Measurements from ENCODE around the gene RARRES2.

RARRES2 gene

DNA sequence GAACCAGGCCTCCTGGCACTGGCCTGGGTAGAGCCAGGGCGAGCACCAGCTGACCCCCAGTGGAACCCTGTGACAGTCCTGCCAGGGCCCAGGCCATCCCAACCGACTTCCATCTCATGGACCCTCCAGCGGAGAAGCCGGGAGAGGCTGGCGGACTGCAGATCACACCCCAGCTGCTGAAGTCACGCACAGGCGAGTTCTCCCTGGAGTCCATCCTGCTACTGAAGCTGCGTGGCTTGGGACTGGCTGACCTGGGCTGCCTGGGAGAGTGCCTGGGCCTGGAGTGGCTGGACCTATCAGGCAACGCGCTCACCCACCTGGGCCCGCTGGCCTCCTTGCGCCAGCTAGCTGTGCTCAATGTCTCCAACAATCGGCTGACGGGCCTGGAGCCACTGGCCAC lies 4.7 kb downstream of the RARRES2 start:
- no peak for DNase-seq (ENCODE audit: low read depth)

GRCh38 chr7:150335774-150336112 lies 5.7 kb downstream of the RARRES2 start:
- no peak for DNase-seq (ENCODE audit: low read depth)

DNA sequence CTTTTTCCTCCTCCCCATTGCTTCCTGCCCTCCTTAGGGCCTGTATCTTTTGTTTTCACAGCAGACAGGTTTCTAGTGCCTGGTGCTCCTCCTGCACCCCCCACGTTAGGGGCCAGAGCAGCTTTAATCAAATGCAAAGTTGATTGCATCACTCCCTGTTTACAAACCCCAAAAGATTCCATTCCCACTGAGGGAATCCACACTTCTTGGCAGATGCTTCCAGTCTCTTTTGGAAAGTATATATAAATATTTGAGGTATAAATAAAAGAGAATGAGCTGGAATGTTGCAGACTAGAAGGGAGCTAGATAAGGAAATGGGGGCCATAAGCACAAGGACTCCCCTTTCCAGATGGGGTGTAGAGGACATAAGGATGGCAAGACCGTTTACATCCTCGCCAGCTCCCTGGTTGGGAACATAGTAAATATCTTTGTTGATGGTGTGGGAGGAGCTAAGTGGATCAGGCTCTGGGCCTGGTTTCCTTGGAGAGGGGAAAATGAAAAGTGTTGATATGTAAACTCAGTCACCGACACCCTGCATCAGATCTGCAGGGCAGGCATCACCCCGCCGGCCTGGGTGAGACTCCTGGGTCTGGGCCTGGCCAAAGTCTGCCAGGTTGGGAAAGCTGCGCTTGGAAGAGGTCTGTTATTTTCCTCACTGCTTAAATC lies 6.2 kb downstream of the RARRES2 start:
- peak; percentile 91 for DNase-seq (ENCODE audit: low read depth)

- DNase-seq (ENCODE audit: low read depth) = no peak
These were observed 7.3 kb downstream of the RARRES2 start for GRCh38 chr7:150334108-150334507.

GRCh38 chr7:150333659-150334058 lies 7.8 kb downstream of the RARRES2 start:
- DNase-seq (ENCODE audit: low read depth) = no peak

DNA sequence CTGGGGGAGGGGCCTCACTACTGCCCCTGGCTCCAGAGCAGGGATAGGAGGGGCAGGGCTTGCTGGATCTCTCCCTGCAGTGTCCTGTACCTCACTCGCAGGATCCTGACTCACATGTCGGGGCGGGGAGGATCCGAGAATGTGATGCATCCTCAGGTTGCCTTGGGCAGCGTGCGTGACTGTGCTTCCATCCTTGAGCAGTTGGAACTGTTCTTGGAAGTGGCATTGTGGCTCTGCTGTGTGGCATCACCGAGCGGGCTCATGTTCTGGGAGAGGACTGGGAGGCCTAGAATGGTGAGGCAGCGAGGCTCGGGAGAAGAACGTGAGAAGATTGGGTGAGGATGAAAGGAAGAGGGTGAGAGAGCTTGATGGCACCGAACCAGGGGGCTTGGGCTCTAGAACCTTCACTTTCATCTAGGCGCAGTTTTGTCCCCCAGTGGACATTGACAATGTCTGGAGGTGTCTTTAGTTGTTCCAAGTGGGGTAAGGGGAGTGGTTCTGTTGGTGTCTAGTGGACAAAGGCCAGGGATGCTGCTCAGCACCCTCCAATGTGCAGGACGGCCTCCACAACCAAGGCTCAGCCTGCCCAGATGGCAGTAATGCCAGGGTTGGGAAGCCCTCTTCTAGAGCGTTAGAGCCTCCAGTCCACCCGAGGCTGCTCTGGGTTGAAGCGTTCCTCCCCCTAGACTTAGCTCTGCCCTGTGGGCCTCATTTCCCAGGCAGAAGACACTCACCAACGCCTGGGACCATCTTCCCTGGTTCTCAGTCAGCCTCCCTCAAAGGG lies 8.4 kb downstream of the RARRES2 start:
- no peak for DNase-seq (ENCODE audit: low read depth)

GRCh38 chr7:150330211-150330885 lies 11.1 kb downstream of the RARRES2 start:
- no peak for DNase-seq (ENCODE audit: low read depth)

DNA sequence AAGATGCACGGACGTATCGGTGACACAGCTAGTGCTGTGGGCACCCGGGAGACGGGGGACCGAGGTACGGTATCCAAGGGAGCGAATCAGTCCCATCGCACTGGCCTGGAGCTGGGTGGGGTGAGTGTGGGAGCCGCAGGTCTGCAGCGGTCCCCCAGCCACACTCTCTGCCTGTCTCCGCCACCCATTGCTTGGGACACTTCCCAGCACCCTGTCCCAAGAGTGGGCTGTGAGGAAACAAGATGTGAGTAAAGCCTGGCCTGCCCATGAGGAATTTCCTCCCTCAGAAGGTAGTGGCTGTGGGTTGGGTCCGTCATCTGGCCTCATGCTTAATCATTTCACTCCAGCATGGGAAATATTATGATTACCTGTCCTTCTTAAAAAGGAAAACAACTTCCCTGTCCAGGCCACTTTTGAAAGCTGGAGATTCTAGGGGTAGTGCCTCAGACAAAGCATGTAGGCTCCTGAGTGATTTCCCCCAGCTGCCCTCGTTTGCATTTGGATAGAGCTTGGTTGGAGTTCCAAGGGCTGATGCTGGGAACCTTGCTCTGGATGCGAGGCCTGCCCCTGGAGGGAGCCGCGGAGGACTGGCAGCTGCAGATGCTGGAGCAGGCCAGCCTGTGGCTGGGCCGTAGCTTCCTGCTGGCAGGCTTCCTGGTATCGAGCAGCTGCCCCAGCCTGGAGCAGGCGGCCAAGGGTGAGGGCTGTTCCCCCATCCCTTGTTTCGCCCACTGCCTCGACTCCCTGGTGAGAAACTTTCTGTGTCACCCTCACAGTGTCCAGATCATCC lies 11.9 kb downstream of the RARRES2 start:
- no peak for DNase-seq (ENCODE audit: low read depth)

GRCh38 chr7:150327308-150327707 lies 14.1 kb downstream of the RARRES2 start:
- DNase-seq (ENCODE audit: low read depth) = no peak

DNA sequence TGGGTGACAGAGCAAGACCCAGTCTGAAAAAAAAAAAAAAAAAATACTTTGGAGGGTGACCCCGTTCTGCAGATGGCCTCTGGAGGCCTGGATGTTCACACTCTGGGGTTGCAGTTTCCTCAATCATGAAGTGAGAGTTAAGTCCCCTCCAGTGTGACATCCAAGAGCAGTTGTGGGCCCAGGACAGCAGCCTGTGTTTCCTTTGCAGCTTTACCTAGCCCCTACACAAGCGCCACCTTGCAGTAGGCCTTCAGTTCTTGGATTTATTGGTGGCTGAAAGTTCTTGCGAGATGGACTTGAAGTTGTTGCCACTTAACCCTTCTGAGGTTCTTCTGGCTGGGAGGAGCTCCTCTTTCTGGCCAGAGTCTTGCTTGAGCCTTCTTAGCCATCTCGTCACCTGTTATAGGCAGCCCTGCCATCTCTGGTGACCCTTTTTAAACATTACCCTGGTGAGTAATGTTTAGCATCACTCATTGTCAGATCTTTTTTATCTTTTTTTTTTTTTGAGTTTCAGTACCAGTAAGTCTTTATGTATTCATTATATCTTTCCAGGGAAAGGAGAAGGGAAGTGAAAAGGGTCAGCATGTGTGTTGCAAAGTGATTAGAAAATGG lies 14.7 kb downstream of the RARRES2 start:
- DNase-seq (ENCODE audit: low read depth) = no peak

GRCh38 chr7:150325901-150326300 lies 15.5 kb downstream of the RARRES2 start:
- no peak for DNase-seq (ENCODE audit: low read depth)

DNA sequence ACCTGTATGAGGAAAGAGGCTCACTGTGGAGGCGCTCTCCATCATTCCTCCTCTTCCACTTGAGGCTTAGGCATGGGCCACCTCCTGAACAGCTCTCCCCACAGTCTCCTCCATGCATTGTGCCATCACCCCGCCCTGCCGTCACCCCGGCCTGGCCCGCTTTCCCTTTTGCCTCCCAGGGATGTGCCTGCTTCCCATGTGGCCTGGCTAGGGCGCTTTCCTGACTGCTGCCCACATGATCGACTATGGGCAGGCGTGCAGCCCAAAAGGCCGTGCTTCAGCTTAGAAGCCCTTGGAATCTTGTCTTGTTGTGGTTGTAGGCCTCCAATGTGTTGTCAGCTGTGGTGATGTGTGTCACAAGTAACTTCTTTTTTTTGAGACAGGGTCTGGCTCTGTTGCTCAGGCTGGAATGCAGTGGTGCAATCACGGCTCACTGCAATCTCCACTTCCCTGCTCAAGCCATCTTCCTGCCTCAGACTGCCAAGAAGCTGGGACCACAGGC lies 16.3 kb downstream of the RARRES2 start:
- DNase-seq (ENCODE audit: low read depth) = peak; percentile 82

- peak; percentile 63 for DNase-seq (ENCODE audit: low read depth)
These were observed 17.0 kb downstream of the RARRES2 start for GRCh38 chr7:150324373-150324961.

DNA sequence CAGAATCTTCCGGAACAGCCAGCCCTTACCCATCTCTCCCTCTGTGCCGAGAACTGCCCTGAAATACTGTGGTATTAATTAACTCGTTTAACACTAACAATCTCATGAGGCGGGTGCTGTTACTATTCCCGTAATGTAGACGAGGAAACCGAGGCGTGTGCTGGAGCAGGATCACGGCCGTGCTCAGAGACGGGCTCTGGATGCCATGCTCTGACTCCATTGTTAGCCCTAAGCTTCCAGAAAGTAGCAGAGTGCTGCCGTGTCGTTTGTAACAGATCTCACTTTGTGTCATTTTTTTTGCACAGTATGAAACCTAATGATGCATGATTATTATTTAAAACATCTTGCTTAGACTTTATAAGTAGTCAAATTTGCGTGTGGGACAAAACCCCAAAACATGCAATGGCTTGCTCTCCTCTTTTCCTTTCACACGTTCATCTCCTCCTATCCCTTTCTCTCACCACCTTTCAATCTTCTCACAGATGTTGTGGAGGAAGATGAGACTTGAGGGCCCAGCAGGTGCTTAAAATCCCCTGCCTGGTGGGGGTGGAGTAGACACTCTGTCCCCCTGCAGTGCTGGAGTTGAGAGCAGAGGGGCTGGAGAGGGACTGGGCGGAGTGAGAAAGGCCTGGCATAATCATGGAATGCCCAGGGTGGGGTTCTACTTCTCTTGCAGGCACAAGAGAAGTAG lies 17.6 kb downstream of the RARRES2 start:
- DNase-seq (ENCODE audit: low read depth) = peak; percentile 20

GRCh38 chr7:150322833-150323681 lies 18.4 kb downstream of the RARRES2 start, which contains the start of the genes ACTR3C and LRRC61:
Gene ACTR3C, minus strand, starts transcription at chr7:150323545. Its CDS starts 28,249 bp downstream, at chr7:150295296.
Gene LRRC61, plus strand, starts transcription at chr7:150323355. Its CDS starts 13,507 bp downstream, at chr7:150336862.
- peak; percentile 33 for DNase-seq (ENCODE audit: low read depth)

GRCh38 chr7:150322114-150322832 lies 19.2 kb downstream of the RARRES2 start:
- DNase-seq (ENCODE audit: low read depth) = no peak

DNA sequence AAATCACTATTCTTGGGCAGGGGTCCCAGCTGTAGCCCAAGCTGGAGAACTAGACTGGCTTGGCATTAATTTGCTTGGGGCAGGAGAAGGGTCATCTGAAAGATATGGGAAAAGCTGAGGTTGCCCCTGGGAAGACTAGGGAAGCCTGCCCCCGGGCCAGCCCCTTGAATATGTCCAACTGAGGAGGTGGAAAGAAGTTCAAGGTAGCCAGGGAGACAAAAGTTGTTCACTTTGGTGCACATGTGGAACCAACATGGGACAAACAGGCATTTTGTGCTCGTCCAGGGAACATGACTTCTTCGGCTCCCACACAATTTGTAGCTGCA lies 19.7 kb downstream of the RARRES2 start:
- no peak for DNase-seq (ENCODE audit: low read depth)

- DNase-seq (ENCODE audit: low read depth) = peak; percentile 88
These were observed 23.5 kb downstream of the RARRES2 start for GRCh38 chr7:150317748-150318444.
